Testis (tissue), 3 donors: Measurements from ENCODE around the gene LMBRD2. TPM values are rescaled to one million over a fixed set of nuclear protein-coding genes. Genes with fewer than 3 reads are reported as not detected.

Experiments used
- DNase-seq: peaks from one replicate; pipeline ENCODE4 v3.0.0-alpha.2; 2019
- H3K27ac ChIP-seq, 2 donors: fragments of 200-600 bp; sonication (generic); one replicate each; pipeline ENCODE4 v1.5.1; 2019
- H3K27me3 ChIP-seq: fragments of 200-600 bp; sonication (generic); one replicate; pipeline ENCODE4 v1.5.1; 2019
- H3K36me3 ChIP-seq: fragments of 200-600 bp; sonication (generic); one replicate; pipeline ENCODE4 v1.5.1; 2017; ENCODE audit warnings: low read depth; ENCODE audit errors: missing control alignments
- H3K4me1 ChIP-seq: fragments of 200-600 bp; sonication (generic); one replicate; pipeline ENCODE4 v1.5.1; 2019
- H3K4me3 ChIP-seq, 2 donors: fragments of 200-600 bp; sonication (generic); one replicate each; pipeline ENCODE4 v1.5.1; 2017 to 2019
- H3K9me3 ChIP-seq: fragments of 200-600 bp; sonication (generic); one replicate; pipeline ENCODE4 v1.5.1; 2017
- CTCF ChIP-seq, 3 experiments: fragments of 450-650 bp in 2 of 3; fragments of 200-600 bp in 1 of 3; sonication (generic) in 1 of 3; IDR thresholded peaks; one replicate each; pipeline ENCODE4 v1.5.1; 2016 to 2019; ENCODE audit warnings: antibody characterized with exemption in 3 of 3, mild to moderate bottlenecking in 2 of 3, moderate library complexity in 1 of 3
- POLR2A ChIP-seq: fragments of 450-650 bp; IDR thresholded peaks from one replicate; pipeline ENCODE4 v1.6.1; 2017; ENCODE audit warnings: antibody characterized with exemption, mild to moderate bottlenecking, moderate library complexity
- WGBS, 2 donors: methylation state at CpG; one replicate each; pipeline ENCODE4 v1.1.5; 2018; 5-methylcytosine and 5-hydroxymethylcytosine counted together
- intact Hi-C: fragments of 100-400 bp; cut with DNase I; formaldehyde crosslinking; loops from one replicate; pipeline ENCODE4 v1.15.1; 2023; ENCODE audit warnings: low total_unique reads
- polyA plus RNA-seq: library from polyadenylated mRNA; stranded (reverse); fragments of 350-450 nt; fragmentation: Illumina TruSeq; extraction: RNeasy Lipid Tissue Mini Kit (QIAGEN cat#74804); gene quantifications from one replicate; pipeline ENCODE4 v1.2.3, GENCODE V29; 2014; ENCODE audit warnings: low read depth, low replicate concordance; ENCODE audit not compliant: insufficient read depth
- total RNA-seq, 2 donors: library from RNA; depleted of rRNA; stranded (reverse); fragments of >200 nt; gene quantifications; one replicate each; pipeline ENCODE4 v1.2.3, GENCODE V29; 2016

Gene LMBRD2
- total and polyA plus RNA-seq, 3 donors from 2014 or later = 6.3 to 24.4 (median 8.2) TPM

- H3K4me1 ChIP-seq = peaks cover 17% of the 10 kb centered on the region
- intact Hi-C loops = no loop called here
- no peak for DNase-seq
- H3K27ac ChIP-seq = no peak overlapping the region
- no peaks in the 10 kb centered on the region for H3K36me3 ChIP-seq
- no peaks in the 10 kb centered on the region for H3K9me3 ChIP-seq
- no peak for TF ChIP-seq CTCF (IDR thresholded peaks at IDR 0.05)
- H3K4me3 ChIP-seq = peak overlapping the region; percentile 90 to 99
- no peaks in the 10 kb centered on the region for H3K27me3 ChIP-seq
- 2 to 3% methylated on average over 23 to 24 of the region's 24 CpGs for WGBS, 2 donors
Measured at GRCh38 chr5:36152324-36153297, 924 bp upstream of the LMBRD2 start.

GRCh38 chr5:36150676-36151433 is 832 bp downstream of the LMBRD2 start:
- intact Hi-C loops = no loop called here
- 1 to 3% methylated on average over 23 of the region's 23 CpGs for WGBS, 2 donors
- peaks cover 17% of the 10 kb centered on the region for H3K4me1 ChIP-seq

GRCh38 chr5:36147681-36148080 is 4.0 kb downstream of the LMBRD2 start:
- TF ChIP-seq POLR2A (no peak), CTCF (IDR thresholded peaks at IDR 0.05) (no peak)
- no peaks in the 10 kb centered on the region for H3K36me3 ChIP-seq
- no peak overlapping the region for H3K4me3 ChIP-seq
- H3K4me1 ChIP-seq = peaks cover 11% of the 10 kb centered on the region
- H3K27me3 ChIP-seq = no peaks in the 10 kb centered on the region
- intact Hi-C loops = no loop called here
- no peak for DNase-seq
- no peak overlapping the region for H3K27ac ChIP-seq
- no peaks in the 10 kb centered on the region for H3K9me3 ChIP-seq
- WGBS, 2 donors = 49 to 96% methylated on average over 2 of the region's 2 CpGs

More at GRCh38 chr5:36150676-36151433, 832 bp downstream of the LMBRD2 start:
- H3K4me3 ChIP-seq = peak overlapping the region; percentile 90 to 99
- no peaks in the 10 kb centered on the region for H3K36me3 ChIP-seq
- peak overlapping the region in 1 of 2 donors; percentile 85 for H3K27ac ChIP-seq
- H3K27me3 ChIP-seq = no peaks in the 10 kb centered on the region
- no peaks in the 10 kb centered on the region for H3K9me3 ChIP-seq
- TF ChIP-seq CTCF (IDR thresholded peaks at IDR 0.05) (no peak), POLR2A (no peak)
- DNase-seq = peak; percentile 68

- WGBS, 2 donors = 57 to 76% methylated on average over 3 of the region's 3 CpGs
- TF ChIP-seq CTCF (IDR thresholded peaks at IDR 0.05) (no peak), POLR2A (no peak)
- intact Hi-C loops = no loop called here
Measured at GRCh38 chr5:36146390-36146789, 5.3 kb downstream of the LMBRD2 start.

More at GRCh38 chr5:36146390-36146789, 5.3 kb downstream of the LMBRD2 start:
- Histone ChIP-seq H3K36me3 (no peaks in the 10 kb centered on the region), H3K27me3 (no peaks in the 10 kb centered on the region), H3K4me3 (no peak overlapping the region), H3K4me1 (peaks cover 9% of the 10 kb centered on the region), H3K27ac (no peak overlapping the region), H3K9me3 (no peaks in the 10 kb centered on the region)
- DNase-seq = no peak
